B cell (primary cell): Measurements from ENCODE around the gene KIAA0753.

Experiments
- EZH2 ChIP-seq: IDR thresholded peaks from 2 replicates; pipeline ENCODE4 v1.6.1; 2012; ENCODE audit warnings: borderline replicate concordance, low read depth, mild to moderate bottlenecking, moderate library complexity, low read length; ENCODE audit not compliant: insufficient read depth, poor library complexity, severe bottlenecking
- TF ChIP-seq, protein P1 (sequence below): fragments of 200-600 bp; IDR thresholded peaks from one replicate; pipeline ENCODE4 v1.8.0; 2022; ENCODE audit warnings: antibody characterized with exemption, mild to moderate bottlenecking

DNA sequence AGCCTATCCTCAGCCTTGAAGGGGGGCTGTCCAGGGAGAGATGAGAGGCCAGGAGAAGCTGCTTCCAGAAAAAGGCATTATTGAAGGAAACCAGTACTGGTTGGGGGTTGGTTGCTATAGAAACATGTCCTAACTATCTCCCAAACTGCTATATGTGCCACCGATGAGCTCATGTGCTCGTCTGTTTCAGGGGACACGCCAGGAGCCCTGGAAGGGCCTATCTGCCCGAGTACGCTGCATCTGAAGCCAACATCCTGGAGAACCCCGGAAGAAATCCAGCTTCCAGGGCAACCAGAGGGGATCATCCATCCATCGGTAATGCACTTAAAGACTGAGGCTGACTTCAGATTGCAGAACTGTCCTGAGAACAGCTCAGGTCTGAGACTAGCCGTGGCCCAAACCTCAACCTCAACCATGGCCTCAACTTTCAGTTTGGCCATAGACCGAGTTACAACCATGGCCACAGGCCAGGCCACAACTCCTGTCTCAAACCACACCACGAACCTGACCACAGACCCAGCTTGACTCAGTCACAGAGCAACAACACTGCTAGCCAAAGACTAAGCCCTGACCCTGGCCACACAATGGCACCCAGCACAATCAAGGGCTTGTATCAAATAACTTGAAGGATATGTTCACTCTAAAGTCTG, 94.3 kb downstream of the KIAA0753 start:
- no peak for TF ChIP-seq EZH2
- TF ChIP-seq, protein P1, sequence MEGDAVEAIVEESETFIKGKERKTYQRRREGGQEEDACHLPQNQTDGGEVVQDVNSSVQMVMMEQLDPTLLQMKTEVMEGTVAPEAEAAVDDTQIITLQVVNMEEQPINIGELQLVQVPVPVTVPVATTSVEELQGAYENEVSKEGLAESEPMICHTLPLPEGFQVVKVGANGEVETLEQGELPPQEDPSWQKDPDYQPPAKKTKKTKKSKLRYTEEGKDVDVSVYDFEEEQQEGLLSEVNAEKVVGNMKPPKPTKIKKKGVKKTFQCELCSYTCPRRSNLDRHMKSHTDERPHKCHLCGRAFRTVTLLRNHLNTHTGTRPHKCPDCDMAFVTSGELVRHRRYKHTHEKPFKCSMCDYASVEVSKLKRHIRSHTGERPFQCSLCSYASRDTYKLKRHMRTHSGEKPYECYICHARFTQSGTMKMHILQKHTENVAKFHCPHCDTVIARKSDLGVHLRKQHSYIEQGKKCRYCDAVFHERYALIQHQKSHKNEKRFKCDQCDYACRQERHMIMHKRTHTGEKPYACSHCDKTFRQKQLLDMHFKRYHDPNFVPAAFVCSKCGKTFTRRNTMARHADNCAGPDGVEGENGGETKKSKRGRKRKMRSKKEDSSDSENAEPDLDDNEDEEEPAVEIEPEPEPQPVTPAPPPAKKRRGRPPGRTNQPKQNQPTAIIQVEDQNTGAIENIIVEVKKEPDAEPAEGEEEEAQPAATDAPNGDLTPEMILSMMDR, result no peak
